Lower leg skin (tissue), 4 donors: ENCODE results near the gene ADGRA1. TPM values are rescaled to one million over a fixed set of nuclear protein-coding genes. Genes with fewer than 3 reads are reported as not detected.

ENCODE experiments used
- DNase-seq, 2 donors: peaks; one replicate each; pipeline ENCODE4 v3.0.0-alpha.2; 2019; ENCODE audit warnings: low spot score in 2 of 2
- H3K4me3 ChIP-seq: fragments of 200-600 bp; sonication (generic); 2 replicates; pipeline ENCODE4 v1.5.1; 2017; ENCODE audit warnings: mild to moderate bottlenecking, low read depth; ENCODE audit not compliant: poor library complexity, severe bottlenecking
- CTCF ChIP-seq, 3 donors: fragments of 450-650 bp; IDR thresholded peaks; one replicate each; pipeline ENCODE4 v1.5.1; 2016; ENCODE audit warnings: antibody characterized with exemption in 3 of 3, mild to moderate bottlenecking in 3 of 3, moderate library complexity in 2 of 3
- POLR2A ChIP-seq, 2 donors: fragments of 450-650 bp; IDR thresholded peaks; one replicate each; pipeline ENCODE4 v1.6.1; 2016 to 2017; ENCODE audit warnings: antibody characterized with exemption in 2 of 2, mild to moderate bottlenecking in 1 of 2, moderate library complexity in 1 of 2
- WGBS, 2 donors: methylation state at CpG; one replicate each; pipeline ENCODE4 v1.1.5; 2018; 5-methylcytosine and 5-hydroxymethylcytosine counted together
- intact Hi-C: fragments of 100-400 bp; cut with DNase I; formaldehyde crosslinking; loops from one replicate; pipeline ENCODE4 v1.15.0; 2023; ENCODE audit warnings: low total_unique reads
- total RNA-seq, 4 donors: library from RNA; depleted of rRNA; stranded (reverse); fragments of >200 nt; gene quantifications; one replicate each; pipeline ENCODE4 v1.1.0, GENCODE V29; 2016

ADGRA1 gene
- total RNA-seq, 4 donors from 2014 or later: not detected

DNA sequence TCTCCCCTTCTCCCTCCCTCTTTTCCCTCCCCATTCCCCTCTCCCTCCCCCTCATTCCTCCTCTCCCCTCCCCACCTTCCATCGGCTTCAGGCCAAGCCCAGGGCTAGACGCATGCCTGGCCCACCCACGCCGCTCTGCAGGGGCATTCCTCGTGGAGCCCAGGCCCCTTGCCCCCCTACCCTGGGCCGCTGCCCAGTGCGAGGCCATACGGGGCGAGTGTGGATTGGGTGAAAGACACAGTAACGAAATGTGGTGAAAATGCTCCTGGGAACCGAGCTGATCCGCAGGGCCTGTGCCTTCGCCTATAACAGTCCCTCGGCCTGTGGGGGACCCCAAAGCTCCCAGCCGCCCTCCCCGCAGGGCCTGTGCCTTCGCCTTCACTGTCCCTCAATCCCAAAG is 28.3 kb downstream of the ADGRA1 start:
- H3K4me3 ChIP-seq: no peak overlapping the region
- TF ChIP-seq POLR2A (IDR thresholded peaks at IDR 0.05) (no peak), CTCF (IDR thresholded peaks at IDR 0.05) (no peak)
- 52 to 64% methylated on average over 17 of the region's 17 CpGs for WGBS, 2 donors
- intact Hi-C loops: no loop called here
- DNase-seq: no peak

- no peak overlapping the region for H3K4me3 ChIP-seq
- TF ChIP-seq CTCF (IDR thresholded peaks at IDR 0.05): no peak
- TF ChIP-seq POLR2A (IDR thresholded peaks at IDR 0.05): no peak
- no peak for DNase-seq
- 62 to 69% methylated on average over 13 to 14 of the region's 14 CpGs for WGBS, 2 donors
- intact Hi-C loops: no loop called here
Observed at GRCh38 chr10:133116455-133116854, 28.7 kb downstream of the ADGRA1 start.

- H3K4me3 ChIP-seq: no peak overlapping the region
- 91% methylated on average over 8 of the region's 21 CpGs; no CpG with 5 or more reads in 1 of the 2 donors for WGBS, 2 donors
- TF ChIP-seq CTCF (IDR thresholded peaks at IDR 0.05) (no peak), POLR2A (IDR thresholded peaks at IDR 0.05) (no peak)
- intact Hi-C loops: no loop called here
- DNase-seq: no peak
Observed at GRCh38 chr10:133117036-133117687, 29.4 kb downstream of the ADGRA1 start.

GRCh38 chr10:133117688-133118071 is 30.0 kb downstream of the ADGRA1 start:
- WGBS, 2 donors: 62 to 70% methylated on average over 2 to 8 of the region's 8 CpGs
- no peak for TF ChIP-seq POLR2A (IDR thresholded peaks at IDR 0.05)
- TF ChIP-seq CTCF (IDR thresholded peaks at IDR 0.05): no peak
- no peak for DNase-seq
- no peak overlapping the region for H3K4me3 ChIP-seq
- intact Hi-C loops: no loop called here

DNA sequence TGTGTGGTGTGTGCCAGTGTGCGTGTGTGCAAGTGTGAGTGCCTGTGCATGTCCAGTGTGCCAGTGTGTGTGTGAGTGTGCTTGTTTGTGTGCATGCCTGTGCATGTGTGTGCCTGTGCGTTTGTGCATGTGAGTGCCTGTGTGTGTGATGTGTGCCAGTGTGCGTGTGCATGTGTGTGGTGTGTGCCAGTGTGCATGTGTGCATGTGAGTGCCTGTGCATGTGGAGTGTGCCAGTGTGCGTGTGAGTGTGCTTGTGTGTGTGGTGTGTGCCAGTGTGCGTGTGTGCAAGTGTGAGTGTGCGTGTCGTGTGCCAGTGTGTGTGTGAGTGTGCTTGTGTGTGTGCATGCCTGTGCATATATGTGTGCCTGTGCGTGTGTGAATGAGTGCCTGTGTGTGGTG is 33.8 kb downstream of the ADGRA1 start:
- H3K4me3 ChIP-seq: no peak overlapping the region
- DNase-seq: no peak
- TF ChIP-seq CTCF (IDR thresholded peaks at IDR 0.05): no peak
- no peak for TF ChIP-seq POLR2A (IDR thresholded peaks at IDR 0.05)
- 89 to 95% methylated on average over 8 of the region's 8 CpGs for WGBS, 2 donors
- intact Hi-C loops: loop anchor here (5.0 kb wide), 1 partner anchor 284 kb away; no protein-coding TSS in a partner anchor
